Inferior parietal cortex (tissue), 1 donor: ENCODE measurements around the gene SLCO4A1.
A peak's percentile ranks its signal among the peaks of the same experiment; 100 is the strongest.

Experiments used
- DNase-seq: peaks from one replicate; pipeline ENCODE4 v3.0.0-alpha.2; 2016; ENCODE audit errors: extremely low spot score

The SLCO4A1 gene

GRCh38 chr20:62638055-62638570 lies 4.2 kb upstream of the SLCO4A1 start:
- no peak for DNase-seq

GRCh38 chr20:62638679-62639406 lies 3.5 kb upstream of the SLCO4A1 start:
- DNase-seq, result no peak

- no peak for DNase-seq
Measured at GRCh38 chr20:62639765-62640164, 2.5 kb upstream of the SLCO4A1 start.

- DNase-seq, result no peak
Measured at GRCh38 chr20:62640870-62641269, 1.4 kb upstream of the SLCO4A1 start.

- no peak for DNase-seq
Measured at GRCh38 chr20:62641321-62642050, 817 bp upstream of the SLCO4A1 start.

GRCh38 chr20:62642666-62643520 lies 590 bp downstream of the SLCO4A1 start:
- no peak for DNase-seq

- peak; percentile 17 for DNase-seq
Measured at GRCh38 chr20:62643521-62644043, 1.3 kb downstream of the SLCO4A1 start.

- DNase-seq, result no peak
Measured at GRCh38 chr20:62644044-62644795, 1.9 kb downstream of the SLCO4A1 start.

- DNase-seq, result no peak
Measured at GRCh38 chr20:62644802-62645496, 2.6 kb downstream of the SLCO4A1 start.

- no peak for DNase-seq
Measured at GRCh38 chr20:62645613-62646012, 3.3 kb downstream of the SLCO4A1 start.

- no peak for DNase-seq
Measured at GRCh38 chr20:62646851-62647520, 4.7 kb downstream of the SLCO4A1 start.

GRCh38 chr20:62647521-62648317 lies 5.4 kb downstream of the SLCO4A1 start:
- no peak for DNase-seq

GRCh38 chr20:62648318-62648995 lies 6.2 kb downstream of the SLCO4A1 start:
- DNase-seq, result no peak

GRCh38 chr20:62649140-62649539 lies 6.8 kb downstream of the SLCO4A1 start:
- DNase-seq, result no peak

- no peak for DNase-seq
Measured at GRCh38 chr20:62650551-62651284, 8.4 kb downstream of the SLCO4A1 start.

- no peak for DNase-seq
Measured at GRCh38 chr20:62651285-62652021, 9.2 kb downstream of the SLCO4A1 start.
